KBM-7 (cell line): Measurements from ENCODE around the gene TNRC6A.
"Not testable (repeated sequence)": the region's sequence is repeated elsewhere in the genome, so short reads cannot be mapped to it uniquely, and the experiment has no call there.

Experiments
- DNase-seq: peaks from one replicate; pipeline ENCODE4 v3.0.0-alpha.2; 2015
- in situ Hi-C: fragments of 300-500 bp; cut with MboI; formaldehyde crosslinking; loops from 2 replicates; pipeline ENCODE4 v1.14.3; 2020; ENCODE audit warnings: low sequenced_read_pairs, low pct_unique_long_range_greater_than_20kb, mixed read lengths

TNRC6A gene

GRCh38 chr16:24729243-24729950 lies at the start of gene TNRC6A:
TNRC6A (plus strand) TSS chr16:24729651; CDS start chr16:24729842, 191 bp downstream.
- DNase-seq, result peak; percentile 90
- in situ Hi-C loops, result no loop called here

GRCh38 chr16:24681793-24682192 lies 47.7 kb upstream of the TNRC6A start:
- no peak for DNase-seq
- in situ Hi-C loops, result no loop called here

- in situ Hi-C loops, result no loop called here
- DNase-seq, result no peak
These were observed 46.2 kb upstream of the TNRC6A start for GRCh38 chr16:24683250-24683649.

- DNase-seq, result no peak
- in situ Hi-C loops, result no loop called here
These were observed 45.5 kb upstream of the TNRC6A start for GRCh38 chr16:24683847-24684493.

DNA sequence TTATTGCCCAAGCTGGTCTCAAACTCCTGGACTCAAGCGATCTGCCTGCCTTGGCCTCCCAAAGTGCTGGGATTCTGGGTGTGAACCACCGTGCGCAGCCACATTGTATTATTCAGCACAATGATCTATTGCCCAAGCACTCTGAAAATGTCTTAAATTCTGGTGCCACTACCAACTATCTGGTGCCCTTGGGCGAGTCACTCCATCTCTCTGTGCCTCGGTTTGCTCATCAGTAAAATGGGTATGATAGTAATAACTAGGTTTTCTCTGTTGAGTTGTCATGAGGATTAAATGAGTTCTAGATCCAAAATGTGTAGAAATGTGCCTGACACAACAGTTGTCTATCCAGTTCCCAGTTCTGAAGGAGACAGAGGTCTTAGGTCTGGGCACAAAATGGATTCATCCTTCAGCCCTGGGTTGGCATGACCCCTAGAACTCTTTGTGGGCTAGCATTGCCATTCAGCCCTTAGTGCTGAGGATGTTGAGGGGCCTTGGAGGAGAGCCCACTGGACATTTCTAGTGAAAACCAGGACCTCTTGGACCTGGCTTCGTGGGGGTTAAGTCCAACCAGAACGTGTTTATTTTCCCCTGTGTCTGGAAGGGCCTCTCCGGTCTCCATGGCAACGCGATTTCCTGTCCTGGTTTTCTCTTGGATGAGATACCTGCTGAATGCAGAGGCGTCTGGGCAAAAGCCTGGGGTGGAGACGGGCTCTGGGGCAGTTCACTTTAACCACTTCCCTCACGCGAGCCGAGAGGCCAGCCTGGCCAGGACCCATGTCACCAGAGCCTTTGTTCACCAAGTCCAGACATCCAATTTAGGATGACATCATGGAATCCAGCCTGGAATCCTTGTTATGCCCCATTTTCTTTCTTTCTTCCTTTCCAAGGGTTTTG lies 43.7 kb upstream of the TNRC6A start:
- in situ Hi-C loops, result no loop called here

DNA sequence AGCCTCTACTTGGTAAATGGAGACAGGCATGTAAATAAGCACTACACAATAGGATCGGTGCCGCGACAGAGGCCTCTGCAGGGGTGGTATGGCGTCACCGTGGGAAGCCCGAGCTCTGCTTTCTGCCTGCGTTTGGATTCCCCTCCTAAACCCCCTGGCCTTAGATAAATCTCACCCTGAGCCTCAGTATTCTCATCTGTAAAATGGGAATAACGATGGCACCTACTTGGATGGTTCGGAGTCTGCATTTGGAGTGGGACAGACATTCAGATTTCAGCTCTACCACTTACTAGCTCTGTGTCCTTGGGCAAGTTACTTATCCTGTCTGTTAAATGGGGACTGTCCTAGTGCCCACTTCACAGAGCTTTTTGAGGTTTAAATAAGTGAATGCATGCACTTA lies 42.8 kb upstream of the TNRC6A start:
- no peak for DNase-seq
- in situ Hi-C loops, result no loop called here

More for the DNA sequence above, 43.7 kb upstream of the TNRC6A start:
- peak; percentile 8 for DNase-seq

DNA sequence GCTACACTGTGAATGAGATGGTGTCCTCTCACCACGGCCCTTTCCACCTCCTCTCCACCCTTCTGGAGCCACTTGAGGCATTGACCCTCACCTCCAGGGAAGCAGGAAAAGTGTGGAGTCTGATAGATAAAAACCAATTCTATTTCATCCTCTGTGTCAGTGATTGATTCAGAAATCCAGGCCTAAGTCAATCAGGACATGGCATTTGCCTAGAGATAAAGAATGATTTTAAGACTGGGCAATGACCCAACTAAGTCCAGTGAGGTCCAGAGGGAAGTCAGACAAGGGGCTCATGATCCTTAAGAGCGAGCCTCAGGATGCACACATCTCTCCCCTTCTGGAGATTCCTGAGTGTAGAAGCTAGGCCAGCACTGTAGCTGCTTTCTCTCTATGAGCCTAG lies 41.1 kb upstream of the TNRC6A start:
- in situ Hi-C loops, result no loop called here
- DNase-seq, result no peak

DNA sequence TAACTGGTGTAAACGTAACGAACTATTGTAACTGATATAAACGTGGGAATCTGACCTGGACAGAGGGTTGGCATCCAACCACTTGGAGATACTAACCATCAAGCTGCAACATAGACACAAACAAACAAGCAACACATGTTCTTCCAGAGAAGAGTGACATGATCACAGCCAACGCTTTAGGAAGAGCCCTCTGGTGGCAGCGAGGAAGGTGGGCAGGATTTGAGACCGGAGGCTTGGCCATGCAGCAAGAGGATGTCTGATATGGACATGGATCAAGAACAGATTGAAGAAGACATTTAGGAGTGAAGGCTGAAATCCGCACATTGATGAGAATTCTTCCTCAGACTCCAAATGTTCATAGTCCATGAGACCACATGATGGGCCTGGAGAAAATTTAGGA lies 40.3 kb upstream of the TNRC6A start:
- peak; percentile 32 for DNase-seq

GRCh38 chr16:24692854-24693253 lies 36.6 kb upstream of the TNRC6A start:
- in situ Hi-C loops, result no loop called here

More for the DNA sequence above, 40.3 kb upstream of the TNRC6A start:
- in situ Hi-C loops, result no loop called here

DNA sequence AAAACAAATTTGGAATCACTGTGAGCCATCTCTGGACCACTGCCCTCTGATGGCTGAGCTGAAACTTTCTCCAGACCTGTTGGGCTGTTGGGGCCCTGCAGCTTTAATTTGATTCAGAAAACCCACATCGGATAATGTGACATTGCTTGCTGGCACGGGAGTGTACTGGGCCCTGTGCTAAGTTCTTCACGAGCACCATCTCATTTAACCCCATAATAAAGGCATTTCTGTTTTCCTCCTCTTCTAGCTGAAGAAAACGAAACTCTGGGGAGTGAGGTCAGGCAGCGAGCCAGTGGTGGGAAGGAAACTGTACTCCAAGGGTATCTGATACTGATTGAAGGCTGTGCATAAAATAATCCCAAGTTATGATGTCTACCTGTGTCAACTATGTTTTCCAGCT lies 34.5 kb upstream of the TNRC6A start:
- no peak for DNase-seq
- in situ Hi-C loops, result no loop called here

More at GRCh38 chr16:24692854-24693253, 36.6 kb upstream of the TNRC6A start:
- DNase-seq, result no peak

GRCh38 chr16:24696699-24697098 lies 32.8 kb upstream of the TNRC6A start:
- in situ Hi-C loops, result no loop called here
- DNase-seq, result no peak

DNA sequence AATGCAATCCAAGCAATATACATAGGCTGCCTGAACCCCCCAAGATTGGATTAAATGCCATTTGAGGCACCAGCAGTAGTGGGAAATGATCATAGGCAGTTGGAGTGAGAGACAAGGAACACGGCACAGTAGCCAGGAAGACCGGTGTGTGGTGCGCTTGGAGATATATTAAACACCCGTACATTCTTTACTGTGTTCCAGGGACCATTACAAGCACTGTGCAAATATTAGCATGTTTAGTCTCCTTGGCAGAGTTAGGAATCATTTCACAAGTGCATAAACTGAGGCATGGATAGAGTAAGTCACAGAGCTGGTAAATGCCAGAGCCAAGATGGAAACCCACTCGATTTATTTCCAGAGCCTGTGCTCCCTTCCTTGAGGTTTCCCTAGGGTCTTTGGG lies 31.1 kb upstream of the TNRC6A start:
- no peak for DNase-seq
- in situ Hi-C loops, result no loop called here

GRCh38 chr16:24699151-24699723 lies 30.2 kb upstream of the TNRC6A start:
- in situ Hi-C loops, result no loop called here
- no peak for DNase-seq

DNA sequence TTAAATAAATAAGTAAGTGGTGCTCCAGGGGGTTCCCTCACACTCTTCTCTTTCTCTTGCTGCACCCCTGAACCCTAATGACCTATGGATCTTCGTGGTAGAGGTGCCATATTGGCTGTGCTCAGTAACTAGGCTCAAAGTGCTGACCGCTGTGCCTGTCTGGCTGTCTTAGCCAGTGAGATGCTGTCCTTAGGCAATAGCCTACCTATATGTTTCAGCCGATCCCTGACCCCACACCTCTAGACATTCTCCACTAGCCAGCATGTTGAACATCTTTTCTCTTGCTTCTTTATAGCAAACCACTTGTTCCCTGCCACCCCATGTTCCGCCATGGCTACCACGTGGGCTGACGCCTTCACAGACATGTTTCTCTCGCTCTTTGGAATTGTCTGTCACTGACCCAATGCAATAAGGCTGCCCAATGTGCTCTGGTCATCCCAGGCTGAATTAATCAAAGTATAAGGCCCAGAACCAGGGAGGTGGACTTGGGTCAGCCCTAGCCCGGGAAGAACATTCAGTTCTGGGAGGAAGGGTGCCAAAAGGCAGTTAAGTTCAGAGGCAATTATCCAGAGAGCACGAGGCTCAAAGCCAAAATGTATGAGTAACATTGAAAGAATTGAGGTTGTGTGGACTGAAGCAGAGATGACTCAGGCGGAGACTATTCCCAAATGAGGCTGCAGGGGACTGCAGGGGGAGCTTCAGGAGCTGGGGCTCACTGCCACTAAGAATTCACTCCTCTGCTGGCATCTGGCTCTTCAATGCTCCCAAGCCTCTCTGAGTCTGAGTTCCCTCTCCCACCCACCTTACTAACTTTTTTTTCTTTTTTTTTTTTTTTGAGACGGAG lies 28.7 kb upstream of the TNRC6A start:
- in situ Hi-C loops, result no loop called here
- DNase-seq, result no peak

GRCh38 chr16:24701521-24701951 lies 27.9 kb upstream of the TNRC6A start:
- in situ Hi-C loops, result no loop called here

GRCh38 chr16:24707760-24708159 lies 21.7 kb upstream of the TNRC6A start:
- in situ Hi-C loops, DNase-seq: not testable (repeated sequence)

More at GRCh38 chr16:24701521-24701951, 27.9 kb upstream of the TNRC6A start:
- DNase-seq, result no peak

DNA sequence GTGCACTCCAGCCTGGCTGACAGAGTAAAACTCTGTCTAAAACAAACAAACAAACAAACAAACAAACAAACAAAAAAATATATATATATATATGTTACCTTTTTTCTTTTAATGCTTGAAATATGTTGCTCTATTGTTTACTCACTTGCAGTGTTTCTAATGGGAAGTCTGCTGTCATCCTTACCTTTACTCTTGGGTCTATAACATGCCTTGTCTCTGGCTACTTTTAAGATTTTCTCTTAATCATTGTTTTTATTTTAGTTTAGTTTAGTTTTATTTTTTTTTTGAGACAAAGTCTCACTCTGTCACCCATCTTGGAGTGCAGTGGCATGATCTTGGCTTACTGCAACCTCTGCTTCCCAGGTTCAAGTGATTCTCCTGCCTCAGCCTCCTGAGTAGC lies 16.1 kb upstream of the TNRC6A start:
- no peak for DNase-seq
- in situ Hi-C loops, result no loop called here

- DNase-seq, result no peak
- in situ Hi-C loops, result no loop called here
These were observed 12.0 kb upstream of the TNRC6A start for GRCh38 chr16:24717411-24717810.
